Esophagus muscularis mucosa (tissue), 3 donors: ENCODE data around the gene PRR5.

ENCODE experiments used
- CTCF ChIP-seq, 3 experiments: fragments of 200-600 bp in 2 of 3; fragments of 450-650 bp in 1 of 3; sonication (generic) in 2 of 3; IDR thresholded peaks; one replicate each; pipeline ENCODE4 v1.5.1; 2017 to 2019; ENCODE audit warnings: antibody characterized with exemption in 3 of 3, mild to moderate bottlenecking in 2 of 3, moderate library complexity in 1 of 3
- POLR2AphosphoS5 ChIP-seq, 2 donors: sonication (generic); formaldehyde crosslinking; IDR thresholded peaks; one replicate each; pipeline ENCODE4 v1.6.1; 2017; ENCODE audit warnings: antibody characterized with exemption in 2 of 2

GRCh38 chr22:44672632-44673031 lies 29.4 kb upstream of the PRR5 start:
- TF ChIP-seq CTCF (IDR thresholded peaks at IDR 0.05) (no peak), POLR2AphosphoS5 (IDR thresholded peaks at IDR 0.05) (no peak)
